MCF 10A (cell line): ENCODE data around the gene AXL. TPM values are rescaled to one million over a fixed set of nuclear protein-coding genes. Genes with fewer than 3 reads are reported as not detected.

Source experiments
- BruUV-seq: library from RNA; stranded (reverse); fragments of 400-500 nt; replicated peaks from 2 replicates; lab custom pipeline; 2021; lab: Mats Ljungman, UMichigan
- CTCF ChIA-PET: fragments of 300-600 bp; sonication (Branson Sonifier 250); formaldehyde crosslinking; extraction: SDS; loops from one replicate; lab custom pipeline; 2021; ENCODE audit warnings: antibody characterized with exemption, inconsistent platforms; lab: Yijun Ruan, JAX
- POLR2A ChIA-PET: fragments of 300-600, 350-650 bp; sonication (Branson Sonifier 250); formaldehyde crosslinking; extraction: SDS; loops from one replicate; lab custom pipeline; 2020; ENCODE audit warnings: antibody characterized with exemption, inconsistent platforms; lab: Yijun Ruan, JAX
- DNase-seq: peaks from one replicate; pipeline ENCODE4 v3.0.0-alpha.2; 2018; ENCODE audit not compliant: unreplicated experiment
- H3K27ac Mint-ChIP-seq: one replicate; pipeline ENCODE4 v1.8.0; 2022; ENCODE audit warnings: mild to moderate bottlenecking, low read depth, mixed read lengths; ENCODE audit not compliant: unreplicated experiment
- H3K27me3 Mint-ChIP-seq: one replicate; pipeline ENCODE4 v1.8.0; 2022; ENCODE audit warnings: mixed read lengths; ENCODE audit not compliant: insufficient read depth, unreplicated experiment
- H3K36me3 Mint-ChIP-seq: one replicate; pipeline ENCODE4 v1.8.0; 2022; ENCODE audit warnings: mild to moderate bottlenecking, moderate library complexity, mixed read lengths; ENCODE audit not compliant: insufficient read depth, unreplicated experiment
- H3K4me1 Mint-ChIP-seq: one replicate; pipeline ENCODE4 v1.8.0; 2022; ENCODE audit warnings: mixed read lengths; ENCODE audit not compliant: insufficient read depth, unreplicated experiment
- H3K4me3 Mint-ChIP-seq: one replicate; pipeline ENCODE4 v1.8.0; 2022; ENCODE audit warnings: mild to moderate bottlenecking, moderate library complexity, mixed read lengths; ENCODE audit not compliant: unreplicated experiment
- H3K9me3 Mint-ChIP-seq: one replicate; pipeline ENCODE4 v1.8.0; 2022; ENCODE audit warnings: mixed read lengths; ENCODE audit not compliant: unreplicated experiment
- intact Hi-C: fragments of 100-400 bp; cut with micrococcal nuclease; formaldehyde crosslinking; loops from 2 replicates; pipeline ENCODE4 v1.14.1; 2022
- total RNA-seq: library from RNA; stranded (reverse); gene quantifications from 2 replicates; pipeline ENCODE4 v1.2.3, GENCODE V29; 2022
- TF ChIP-seq, protein P1 (sequence below): fragments of 200-600 bp; IDR thresholded peaks from one replicate; pipeline ENCODE4 v1.8.0; 2022; ENCODE audit warnings: antibody characterized with exemption, mild to moderate bottlenecking; ENCODE audit not compliant: unreplicated experiment

Gene AXL
- total RNA-seq, 1 experiment from 2014 or later: 165 TPM

DNA sequence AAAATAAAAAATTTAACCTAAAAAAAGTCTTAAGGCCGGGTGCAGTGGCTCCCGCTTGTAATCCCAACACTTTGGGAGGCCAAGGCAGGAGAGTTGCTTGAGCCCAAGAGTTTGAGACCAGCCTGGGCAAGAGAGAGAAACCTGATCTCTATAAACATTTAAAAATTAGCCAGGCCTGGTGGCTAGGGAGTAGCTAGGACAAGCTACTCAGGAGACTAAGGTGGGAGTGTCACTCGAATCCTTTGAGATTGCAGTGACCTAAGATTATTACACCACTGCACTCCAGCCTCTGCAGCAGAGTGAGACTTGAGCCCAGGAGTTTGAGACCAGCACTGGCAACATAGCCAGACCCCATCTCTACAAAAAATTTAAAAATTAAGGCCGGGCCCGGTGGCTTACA lies 92.0 kb downstream of the AXL start:
- TF ChIP-seq, protein P1, sequence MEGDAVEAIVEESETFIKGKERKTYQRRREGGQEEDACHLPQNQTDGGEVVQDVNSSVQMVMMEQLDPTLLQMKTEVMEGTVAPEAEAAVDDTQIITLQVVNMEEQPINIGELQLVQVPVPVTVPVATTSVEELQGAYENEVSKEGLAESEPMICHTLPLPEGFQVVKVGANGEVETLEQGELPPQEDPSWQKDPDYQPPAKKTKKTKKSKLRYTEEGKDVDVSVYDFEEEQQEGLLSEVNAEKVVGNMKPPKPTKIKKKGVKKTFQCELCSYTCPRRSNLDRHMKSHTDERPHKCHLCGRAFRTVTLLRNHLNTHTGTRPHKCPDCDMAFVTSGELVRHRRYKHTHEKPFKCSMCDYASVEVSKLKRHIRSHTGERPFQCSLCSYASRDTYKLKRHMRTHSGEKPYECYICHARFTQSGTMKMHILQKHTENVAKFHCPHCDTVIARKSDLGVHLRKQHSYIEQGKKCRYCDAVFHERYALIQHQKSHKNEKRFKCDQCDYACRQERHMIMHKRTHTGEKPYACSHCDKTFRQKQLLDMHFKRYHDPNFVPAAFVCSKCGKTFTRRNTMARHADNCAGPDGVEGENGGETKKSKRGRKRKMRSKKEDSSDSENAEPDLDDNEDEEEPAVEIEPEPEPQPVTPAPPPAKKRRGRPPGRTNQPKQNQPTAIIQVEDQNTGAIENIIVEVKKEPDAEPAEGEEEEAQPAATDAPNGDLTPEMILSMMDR: no peak
- BruUV-seq: no TSS peak
- ChIA-PET POLR2A (interaction anchor here (1.0 to 4.2 kb wide), 9 partner anchors 11 to 128 kb away, joined by 3 to 54 read pairs (median 8); partner anchors contain the start of genes AXL, B9D2, DMAC2 and HNRNPUL1), CTCF (interaction anchor here (0.6 to 1.2 kb wide), 4 partner anchors 16 to 1570 kb away, joined by 3 to 4 read pairs (median 4); no protein-coding TSS in a partner anchor)
- Mint-ChIP-seq H3K4me3 (peak overlapping the region; percentile 87), H3K36me3 (peaks cover 69% of the 10 kb centered on the region), H3K4me1 (peaks cover 29% of the 10 kb centered on the region), H3K27me3 (no peaks in the 10 kb centered on the region), H3K27ac (peak overlapping the region; percentile 96), H3K9me3 (no peaks in the 10 kb centered on the region)
- no peak for DNase-seq
- intact Hi-C loops: loop anchor here (5.0 kb wide), 1 partner anchor 41 kb away; the partner anchor contains the start of gene TGFB1

Other genes starting within 250 kb of the AXL start
- gene CYP2B6, start 227.9 kb upstream of the AXL start, total RNA-seq: not detected in 2 replicates
- gene CYP2A13, start 130.8 kb upstream of the AXL start, total RNA-seq: not detected in 2 replicates
- gene CYP2F1, start 104.8 kb upstream of the AXL start, total RNA-seq: not detected in 2 replicates
- not detected in 2 replicates for gene CYP2S1, start 26.0 kb upstream of the AXL start, total RNA-seq
- gene HNRNPUL1, start 45.1 kb downstream of the AXL start, total RNA-seq: 179 and 204 TPM in 2 replicates
- 25.0 and 28.5 TPM in 2 replicates for gene CCDC97, start 90.9 kb downstream of the AXL start, total RNA-seq
- 27.8 and 33.7 TPM in 2 replicates for gene TGFB1, start 134.7 kb downstream of the AXL start, total RNA-seq
- gene B9D2, start 144.9 kb downstream of the AXL start, total RNA-seq: 5.5 and 5.7 TPM in 2 replicates
- gene TMEM91, start 157.3 kb downstream of the AXL start, total RNA-seq: 6.1 and 8.3 TPM in 2 replicates
- gene EXOSC5, start 178.1 kb downstream of the AXL start, total RNA-seq: 38.1 and 45.8 TPM in 2 replicates
- gene BCKDHA, start 178.6 kb downstream of the AXL start, total RNA-seq: 29.1 and 33.6 TPM in 2 replicates
- not detected in 2 replicates for gene B3GNT8, start 208.2 kb downstream of the AXL start, total RNA-seq
- 27.7 and 34.8 TPM in 2 replicates for gene DMAC2, start 220.7 kb downstream of the AXL start, total RNA-seq
- not detected in 2 replicates for gene ERICH4, start 223.9 kb downstream of the AXL start, total RNA-seq